GM10266 (cell line): ENCODE measurements around the gene ZNF416.
A peak's percentile ranks its signal among the peaks of the same experiment; 100 is the strongest.

Experiments
- DNase-seq: peaks from one replicate; pipeline ENCODE4 v3.0.0; 2012; ENCODE audit errors: extremely low spot score
- CTCF ChIP-seq: IDR thresholded peaks from 2 replicates; pipeline ENCODE4 v1.5.1; 2012; ENCODE audit warnings: mild to moderate bottlenecking, low read depth; ENCODE audit not compliant: control insufficient read depth, insufficient read depth; ENCODE audit errors: missing control alignments

Gene ZNF416

DNA sequence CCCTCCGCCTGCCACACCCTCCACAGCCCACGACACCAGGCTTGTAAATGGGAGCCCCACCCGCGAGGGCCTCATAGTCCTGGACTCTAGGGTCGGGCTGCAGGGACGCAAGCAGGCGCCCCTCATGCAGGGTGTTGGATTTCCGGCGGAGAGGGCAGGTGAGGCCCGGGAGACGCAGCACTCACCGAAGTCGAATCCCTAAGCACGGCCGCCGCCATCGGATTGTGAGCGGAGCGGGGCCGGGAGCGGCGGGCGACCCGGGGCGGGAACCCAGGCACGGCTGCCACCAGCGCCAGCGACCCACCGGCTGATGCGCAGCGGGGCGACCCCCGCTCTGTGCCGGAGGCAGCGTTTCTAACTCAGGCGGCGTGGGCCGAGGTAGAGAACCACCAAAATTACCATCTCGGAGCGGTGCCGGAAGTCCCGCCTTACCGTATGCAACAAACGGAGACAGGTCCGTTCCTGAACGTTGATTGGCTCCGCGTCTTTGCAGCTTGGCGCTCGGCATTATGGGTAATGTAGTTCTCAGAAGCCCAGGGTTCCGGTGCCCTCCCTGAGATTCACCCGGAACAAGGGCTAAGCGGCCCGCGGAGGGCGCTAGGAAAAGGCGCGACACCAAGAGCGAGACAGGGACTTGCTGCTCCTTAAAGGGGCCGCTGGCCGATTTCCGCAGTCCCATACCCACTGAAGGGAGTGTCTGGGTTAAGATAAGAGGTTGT, at the start of gene ZNF416:
Gene ZNF416 (minus strand): TSS at position 425 of the 719 bp plus-strand sequence. CDS start 207 bp downstream, at position 218.
- peak; percentile 25 for TF ChIP-seq CTCF
- DNase-seq, result peak; percentile 98

GRCh38 chr19:57623091-57623490, 44.4 kb upstream of the ZNF416 start:
- TF ChIP-seq CTCF, result no peak
- DNase-seq, result no peak

- DNase-seq, result no peak
- no peak for TF ChIP-seq CTCF
Observed at GRCh38 chr19:57620673-57621348, 42.1 kb upstream of the ZNF416 start.

- no peak for TF ChIP-seq CTCF
- DNase-seq, result no peak
Observed at GRCh38 chr19:57615346-57615745, 36.6 kb upstream of the ZNF416 start.

GRCh38 chr19:57613941-57614743, 35.4 kb upstream of the ZNF416 start, which contains the start of gene ZNF134:
TSS of gene ZNF134 (plus strand) at chr19:57614242. CDS start at chr19:57619469, 5,227 bp downstream.
- peak; percentile 93 for DNase-seq
- TF ChIP-seq CTCF, result no peak

GRCh38 chr19:57611113-57611512, 32.4 kb upstream of the ZNF416 start:
- DNase-seq, result no peak
- no peak for TF ChIP-seq CTCF
